COLO668 (cell line): ENCODE measurements around the gene AGMO.

Experiments
- DNase-seq: peaks from one replicate; lab custom pipeline; 2025; ENCODE audit not compliant: unreplicated experiment; lab: John Stamatoyannopoulos, UW

AGMO gene

DNA sequence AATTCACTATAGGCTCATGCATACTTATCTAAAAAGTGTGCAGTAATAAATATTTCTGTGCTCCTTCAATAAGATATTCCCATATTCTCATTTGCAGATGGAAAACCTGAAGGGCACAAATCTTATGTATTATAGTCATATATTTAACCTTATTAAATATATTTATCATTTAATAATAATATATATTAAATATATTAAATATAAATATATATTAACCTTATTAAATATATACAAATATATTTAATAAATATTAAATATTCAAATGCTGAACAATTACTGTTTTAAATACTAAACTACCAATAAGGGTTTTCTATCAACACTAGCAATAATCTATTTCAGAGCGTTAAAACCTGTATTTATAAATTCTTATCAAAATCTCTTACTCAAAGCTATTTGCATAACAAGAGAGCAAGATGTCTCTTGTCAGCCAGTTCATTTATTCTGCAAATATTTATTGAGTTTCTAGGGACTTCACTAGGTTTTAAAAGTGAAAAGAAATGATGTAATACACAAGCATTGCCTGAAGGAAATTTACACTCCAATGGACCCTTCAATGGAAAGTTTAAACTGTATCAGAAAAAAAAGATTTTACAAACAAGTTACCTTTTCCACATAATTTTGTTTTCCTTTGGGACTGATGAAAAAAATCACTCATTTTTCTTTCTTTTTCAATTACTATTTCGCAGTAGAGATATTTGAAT is 159.2 kb downstream of the AGMO start:
- no peak for DNase-seq

DNA sequence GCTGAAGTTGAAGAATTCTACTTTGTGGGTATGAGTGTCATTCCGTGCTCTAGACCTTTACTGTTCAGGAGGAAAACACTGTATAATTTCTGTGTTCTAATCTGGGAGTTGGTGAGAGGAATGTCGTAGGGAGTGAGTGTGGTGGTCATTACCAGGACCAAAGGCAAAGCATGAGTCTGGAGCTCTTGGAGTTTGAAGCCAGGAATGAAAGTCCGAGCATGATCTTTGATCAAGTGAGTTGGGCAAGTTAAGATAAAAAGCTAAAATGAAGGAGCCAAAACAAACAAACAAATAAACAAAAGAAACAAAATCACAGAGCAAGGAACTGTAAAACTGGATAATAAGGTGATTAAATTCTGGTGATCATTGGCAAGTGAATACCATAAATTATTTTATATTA is 161.4 kb downstream of the AGMO start:
- no peak for DNase-seq

DNA sequence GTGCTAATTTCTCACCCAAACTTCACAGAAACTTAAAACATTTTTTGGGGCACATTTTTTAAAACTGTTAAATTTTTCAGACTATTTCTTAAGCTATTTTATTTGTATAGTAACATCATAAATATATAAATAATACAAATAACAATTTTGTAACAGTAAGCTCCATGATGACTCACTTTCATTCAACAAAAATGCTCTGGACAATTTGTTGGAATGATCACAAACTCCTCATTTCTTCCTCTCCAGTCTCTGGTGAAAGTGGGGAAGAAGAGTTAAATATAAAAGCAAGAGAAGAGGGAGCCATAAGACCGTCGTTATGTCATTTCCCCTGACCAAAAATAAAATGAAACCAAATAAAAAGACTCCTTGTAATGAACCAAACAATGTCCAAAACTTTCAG is 162.4 kb downstream of the AGMO start:
- no peak for DNase-seq

- no peak for DNase-seq
These were observed 163.7 kb downstream of the AGMO start for GRCh38 chr7:15397922-15398760.

- DNase-seq = no peak
These were observed 164.7 kb downstream of the AGMO start for GRCh38 chr7:15397159-15397550.

GRCh38 chr7:15396210-15397158 is 165.3 kb downstream of the AGMO start:
- no peak for DNase-seq

DNA sequence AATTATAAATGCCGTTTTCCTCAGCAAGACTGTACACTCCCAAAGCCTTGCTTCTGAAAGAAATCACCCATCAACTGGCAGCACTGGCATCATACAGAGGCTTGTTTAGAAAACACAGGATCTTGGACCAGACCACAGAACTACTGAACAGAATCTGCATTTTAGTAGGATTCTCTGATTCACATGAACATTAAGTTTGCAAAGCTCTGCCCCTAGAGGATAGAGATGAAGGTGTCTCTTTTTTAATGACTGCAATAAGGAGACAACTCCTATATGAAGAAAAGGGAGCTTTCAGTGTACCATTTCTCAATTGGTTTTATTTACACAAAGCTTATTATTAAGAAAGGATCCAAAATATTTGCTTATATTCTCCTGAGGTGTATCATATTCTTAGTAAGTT is 172.7 kb downstream of the AGMO start:
- no peak for DNase-seq

GRCh38 chr7:15378494-15379145 is 183.2 kb downstream of the AGMO start:
- no peak for DNase-seq

- no peak for DNase-seq
These were observed 185.2 kb downstream of the AGMO start for GRCh38 chr7:15376600-15376999.

GRCh38 chr7:15370441-15370840 is 191.4 kb downstream of the AGMO start:
- DNase-seq = no peak

DNA sequence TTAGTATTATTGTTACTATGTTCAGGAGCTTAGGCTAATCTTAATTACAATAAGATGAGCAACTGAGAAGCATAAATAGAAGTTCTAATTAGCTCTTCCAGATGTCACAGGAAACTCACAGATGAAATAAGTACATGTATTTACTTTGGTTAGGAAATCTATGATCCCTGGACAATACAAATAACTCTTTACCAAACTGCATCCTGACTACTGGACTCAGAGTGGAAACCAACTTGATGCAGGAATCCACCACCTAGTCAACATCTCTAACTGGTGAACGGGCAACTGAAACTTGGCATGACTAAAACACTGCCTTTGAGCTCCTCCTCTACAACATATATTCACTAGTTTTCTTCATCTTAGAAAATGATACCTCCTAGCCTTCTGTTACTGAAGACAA is 193.2 kb downstream of the AGMO start:
- DNase-seq = no peak

GRCh38 chr7:15367897-15368296 is 193.9 kb downstream of the AGMO start:
- DNase-seq = no peak

GRCh38 chr7:15358112-15358511 is 203.7 kb downstream of the AGMO start:
- DNase-seq = no peak

GRCh38 chr7:15352421-15353206 is 209.2 kb downstream of the AGMO start:
- no peak for DNase-seq

DNA sequence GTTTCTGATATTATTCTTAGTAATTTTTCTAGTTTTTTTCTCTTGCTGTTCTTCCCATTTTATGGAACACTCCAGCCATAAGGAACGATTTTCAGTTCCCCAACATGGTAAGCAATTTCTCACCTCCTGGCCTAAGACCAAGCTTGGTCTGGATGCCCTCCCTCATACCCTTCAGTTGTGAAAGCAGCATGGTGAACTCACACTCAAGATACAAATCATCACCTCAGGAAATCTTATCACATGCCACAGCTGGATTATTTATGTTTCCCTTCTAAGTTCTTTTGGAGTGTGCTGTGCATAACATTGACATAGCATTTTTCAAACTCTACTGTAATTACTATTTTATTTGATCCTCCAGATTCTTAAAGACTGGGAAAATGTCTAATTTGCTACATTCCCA is 216.6 kb downstream of the AGMO start:
- DNase-seq = no peak

GRCh38 chr7:15341817-15342216 is 220.0 kb downstream of the AGMO start:
- no peak for DNase-seq

GRCh38 chr7:15336146-15336545 is 225.7 kb downstream of the AGMO start:
- DNase-seq = no peak

GRCh38 chr7:15335390-15335789 is 226.4 kb downstream of the AGMO start:
- no peak for DNase-seq

GRCh38 chr7:15334536-15335263 is 227.1 kb downstream of the AGMO start:
- no peak for DNase-seq
